ENCODE data around the gene CCDC38. TPM values are rescaled to one million over a fixed set of nuclear protein-coding genes. Genes with fewer than 3 reads are reported as not detected.

CCDC38 gene
- total and polyA plus RNA-seq, 7 donors: 0.04 to 0.30 (median 0.08) TPM; not detected in 4

GRCh38 chr12:95829395-95829794 is 113.0 kb downstream of the CCDC38 start:
- no peak for DNase-seq
- H3K27ac ChIP-seq: no peak overlapping the region
- H3K9me3 ChIP-seq: no peaks in the 10 kb centered on the region
- no peak overlapping the region for H3K4me3 ChIP-seq
- H3K27me3 ChIP-seq (ENCODE audit: insufficient read depth in 3 of 3, low read length in 2 of 3): peaks cover 0 to 2% (median 0%) of the 10 kb centered on the region in 3 donors
- no peaks in the 10 kb centered on the region for H3K36me3 ChIP-seq (ENCODE audit: insufficient read depth in 1 of 2, low read depth in 1 of 2)
- intact Hi-C loops (cut with DNase I): no loop called here
- no peak for TF ChIP-seq CTCF (IDR thresholded peaks at IDR 0.05)
- H3K4me1 ChIP-seq: no peaks in the 10 kb centered on the region
- no peak for ATAC-seq

GRCh38 chr12:95820096-95820703 is 122.2 kb downstream of the CCDC38 start:
- Histone ChIP-seq H3K9me3 (no peaks in the 10 kb centered on the region), H3K27ac (no peak overlapping the region), H3K36me3 (ENCODE audit: insufficient read depth in 1 of 2, low read depth in 1 of 2) (no peaks in the 10 kb centered on the region), H3K4me3 (no peak overlapping the region), H3K27me3 (ENCODE audit: insufficient read depth in 3 of 3, low read length in 2 of 3) (no peaks in the 10 kb centered on the region), H3K4me1 (no peaks in the 10 kb centered on the region)
- intact Hi-C loops (cut with DNase I): no loop called here
- TF ChIP-seq CTCF (IDR thresholded peaks at IDR 0.05): peak; percentile 44
- WGBS, 3 donors: 0 to 3% (median 0%) methylated on average over 1 of the region's 1 CpG
- ATAC-seq (peak in 3 of 4 donors; percentile 45 to 59 (median 53)), DNase-seq (no peak)

Other genes with a start within 250 kb of the CCDC38 start
- 10 to 100 TPM in 1 of 4 donors, 1 to 10 TPM in 3; 3.9 to 13.3 (median 5.4) TPM for gene NTN4, start 151.8 kb downstream of the CCDC38 start, total RNA-seq
- gene NTN4, start 151.8 kb downstream of the CCDC38 start, polyA plus RNA-seq: 1 to 10 TPM; 2.9 to 4.3 (median 3.8) TPM
- gene SNRPF, start 83.7 kb downstream of the CCDC38 start, total RNA-seq: 10 to 100 TPM in 3 of 4 donors, 1 to 10 TPM in 1; 8.8 to 13.7 (median 11.3) TPM
- 10 to 100 TPM; 16.3 to 40.8 (median 24.2) TPM for gene SNRPF, start 83.7 kb downstream of the CCDC38 start, polyA plus RNA-seq
- gene AMDHD1, start 717 bp upstream of the CCDC38 start, total RNA-seq: 1 to 10 TPM in 1 of 4 donors, under 1 TPM in 3; 0.20 to 1.0 (median 0.47) TPM
- 1 to 10 TPM in 1 of 3 donors, under 1 TPM in 2; 0.18 to 1.1 (median 0.45) TPM for gene AMDHD1, start 717 bp upstream of the CCDC38 start, polyA plus RNA-seq
- gene HAL, start 53.7 kb upstream of the CCDC38 start, total RNA-seq: under 1 TPM in 2 of 4 donors, not detected in 2; 0.32 to 0.34 TPM
- gene HAL, start 53.7 kb upstream of the CCDC38 start, polyA plus RNA-seq: under 1 TPM; 0.04 to 0.10 (median 0.05) TPM
- gene LTA4H, start 93.0 kb upstream of the CCDC38 start, total RNA-seq: 10 to 100 TPM; 27.5 to 51.2 (median 33.4) TPM
- 10 to 100 TPM; 18.6 to 41.4 (median 22.2) TPM for gene LTA4H, start 93.0 kb upstream of the CCDC38 start, polyA plus RNA-seq

Data from psoas muscle (tissue), 8 donors.